ENCODE data around the gene ACOT11.

DNA sequence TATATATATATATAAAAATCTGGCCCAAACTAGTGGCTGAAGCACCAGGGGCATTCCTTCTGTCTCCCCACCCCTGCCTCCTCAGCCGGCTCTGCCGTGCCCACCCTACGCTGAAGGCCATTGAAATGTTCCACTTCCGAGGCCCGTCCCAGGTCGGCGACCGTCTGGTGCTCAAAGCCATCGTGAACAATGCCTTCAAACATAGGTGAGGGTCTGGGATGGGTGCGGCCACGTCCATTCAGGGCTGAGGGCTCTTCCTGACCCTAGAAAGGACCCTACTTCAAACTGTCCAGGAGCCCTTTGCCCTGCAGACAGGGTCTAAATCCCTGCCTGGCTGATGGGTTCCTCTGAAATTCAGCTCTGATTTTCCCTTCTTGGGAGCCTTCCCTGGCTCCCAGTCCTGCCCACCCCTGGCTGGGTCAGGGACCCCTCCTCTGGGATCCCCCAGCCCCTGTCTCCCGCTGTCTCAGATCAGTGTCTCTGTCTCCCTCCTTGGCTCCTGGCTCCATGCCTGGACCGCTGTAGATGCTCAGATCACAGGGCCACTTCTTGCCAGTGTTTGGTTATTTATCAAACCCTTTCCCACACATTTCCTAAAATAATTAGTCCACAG is 51.3 kb downstream of the ACOT11 start:
- no peak for TF ChIP-seq MAFK (IDR thresholded peaks at IDR 0.05; ENCODE audit: low read depth, low read length)
- TF ChIP-seq, protein P1, sequence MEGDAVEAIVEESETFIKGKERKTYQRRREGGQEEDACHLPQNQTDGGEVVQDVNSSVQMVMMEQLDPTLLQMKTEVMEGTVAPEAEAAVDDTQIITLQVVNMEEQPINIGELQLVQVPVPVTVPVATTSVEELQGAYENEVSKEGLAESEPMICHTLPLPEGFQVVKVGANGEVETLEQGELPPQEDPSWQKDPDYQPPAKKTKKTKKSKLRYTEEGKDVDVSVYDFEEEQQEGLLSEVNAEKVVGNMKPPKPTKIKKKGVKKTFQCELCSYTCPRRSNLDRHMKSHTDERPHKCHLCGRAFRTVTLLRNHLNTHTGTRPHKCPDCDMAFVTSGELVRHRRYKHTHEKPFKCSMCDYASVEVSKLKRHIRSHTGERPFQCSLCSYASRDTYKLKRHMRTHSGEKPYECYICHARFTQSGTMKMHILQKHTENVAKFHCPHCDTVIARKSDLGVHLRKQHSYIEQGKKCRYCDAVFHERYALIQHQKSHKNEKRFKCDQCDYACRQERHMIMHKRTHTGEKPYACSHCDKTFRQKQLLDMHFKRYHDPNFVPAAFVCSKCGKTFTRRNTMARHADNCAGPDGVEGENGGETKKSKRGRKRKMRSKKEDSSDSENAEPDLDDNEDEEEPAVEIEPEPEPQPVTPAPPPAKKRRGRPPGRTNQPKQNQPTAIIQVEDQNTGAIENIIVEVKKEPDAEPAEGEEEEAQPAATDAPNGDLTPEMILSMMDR (conservative IDR thresholded peaks at IDR 0.05; ENCODE audit: low read depth, low read length), result no peak
- TF ChIP-seq MXI1 (IDR thresholded peaks at IDR 0.05; ENCODE audit: borderline replicate concordance, low read depth, low read length), result no peak
- no peak for TF ChIP-seq POLR2A (IDR thresholded peaks at IDR 0.05; ENCODE audit: low read depth, low read length)
- no peak for TF ChIP-seq CHD1 (IDR thresholded peaks at IDR 0.05; ENCODE audit: low read depth, low read length)
